PC-3 (cell line): Measurements from ENCODE around the gene ZCCHC8. TPM values are rescaled to one million over a fixed set of nuclear protein-coding genes. Genes with fewer than 3 reads are reported as not detected.
A peak's percentile ranks its signal among the peaks of the same experiment; 100 is the strongest.
"Not testable (repeated sequence)": the region's sequence is repeated elsewhere in the genome, so short reads cannot be mapped to it uniquely, and the experiment has no call there.

Experiments
- ATAC-seq: fragments of 200-7000 bp; cut with Tn5 transposase; 2 replicates; pipeline ENCODE4 v1.9.1; 2020; ENCODE audit warnings: mild to moderate bottlenecking, moderate library complexity
- BruUV-seq: library from RNA; stranded (reverse); fragments of 400-500 nt; replicated peaks from 2 replicates; lab custom pipeline; 2021; lab: Mats Ljungman, UMichigan
- CTCF ChIA-PET: fragments of 300-600 bp; sonication (Branson Sonifier 250); formaldehyde crosslinking; loops from one replicate; lab custom pipeline; 2022; ENCODE audit warnings: antibody characterized with exemption; lab: Charles Lee
- POLR2A ChIA-PET: fragments of 300-600 bp; sonication (Branson Sonifier 250); formaldehyde crosslinking; loops from one replicate; lab custom pipeline; 2022; ENCODE audit warnings: antibody characterized with exemption; ENCODE audit not compliant: unreplicated experiment; lab: Charles Lee
- DNase-seq: peaks from one replicate; pipeline ENCODE4 v3.0.0-alpha.2; 2015
- H2AFZ ChIP-seq: fragments of 300-600 bp; sonication (generic); 2 replicates; pipeline ENCODE4 v1.6.0; 2016; ENCODE audit warnings: antibody characterized with exemption, low read length
- H3F3A ChIP-seq: fragments of 300-600 bp; sonication (generic); one replicate; pipeline ENCODE4 v1.6.0; 2017; ENCODE audit warnings: antibody characterized with exemption, low read length, control low read depth, mild to moderate bottlenecking; ENCODE audit not compliant: unreplicated experiment
- H3K27ac ChIP-seq: fragments of 300-600 bp; sonication (generic); 2 replicates; pipeline ENCODE4 v1.5.1; 2016; ENCODE audit warnings: mild to moderate bottlenecking, low read length
- H3K27me3 ChIP-seq: fragments of 300-600 bp; sonication (generic); 2 replicates; pipeline ENCODE4 v1.6.1; 2016; ENCODE audit warnings: low read length, mixed read lengths
- H3K36me3 ChIP-seq: fragments of 300-600 bp; sonication (generic); 2 replicates; pipeline ENCODE4 v1.6.1; 2016; ENCODE audit warnings: low read depth, mixed run types, low read length, mixed read lengths
- H3K4me1 ChIP-seq: fragments of 300-600 bp; sonication (generic); 2 replicates; pipeline ENCODE4 v1.5.1; 2016; ENCODE audit warnings: low read length; ENCODE audit not compliant: insufficient read depth
- H3K4me2 ChIP-seq: fragments of 300-600 bp; sonication (generic); 2 replicates; pipeline ENCODE4 v1.6.0; 2016; ENCODE audit warnings: low read length
- H3K4me3 ChIP-seq: fragments of 300-600 bp; sonication (generic); 2 replicates; pipeline ENCODE4 v1.5.1; 2016; ENCODE audit warnings: mild to moderate bottlenecking, low read length, mixed read lengths
- H3K79me2 ChIP-seq: fragments of 300-600 bp; sonication (generic); 2 replicates; pipeline ENCODE4 v1.6.1; 2017; ENCODE audit warnings: low read length, mixed read lengths
- H3K9ac ChIP-seq: fragments of 300-600 bp; sonication (generic); 2 replicates; pipeline ENCODE4 v1.6.0; 2016; ENCODE audit warnings: mild to moderate bottlenecking, low read length
- H3K9me2 ChIP-seq: fragments of 300-600 bp; sonication (generic); replicated peaks from 2 replicates; pipeline ENCODE4 v1.6.1; 2016; ENCODE audit warnings: mixed run types, low read length, mixed read lengths
- H3K9me3 ChIP-seq: fragments of 300-600 bp; sonication (generic); 2 replicates; pipeline ENCODE4 v1.6.1; 2016; ENCODE audit warnings: low read length, mixed read lengths
- H4K20me1 ChIP-seq: fragments of 300-600 bp; sonication (generic); 2 replicates; pipeline ENCODE4 v1.6.1; 2016; ENCODE audit warnings: low read length, mixed read lengths
- EZH2 ChIP-seq: fragments of 300-600 bp; sonication (generic); IDR thresholded peaks from one replicate; pipeline ENCODE4 v1.6.1; 2017; ENCODE audit warnings: antibody characterized with exemption, mild to moderate bottlenecking, low read length; ENCODE audit not compliant: unreplicated experiment
- EZH2phosphoT487 ChIP-seq: fragments of 300-600 bp; sonication (generic); IDR thresholded peaks from 2 replicates; pipeline ENCODE4 v1.6.1; 2018; ENCODE audit warnings: mild to moderate bottlenecking, antibody characterized with exemption, low read length, borderline replicate concordance
- intact Hi-C: fragments of 100-400 bp; cut with micrococcal nuclease; formaldehyde crosslinking; loops from 2 replicates; pipeline ENCODE4 v1.9.0; 2023
- total RNA-seq: library from RNA; depleted of rRNA; stranded (reverse); fragments of >200 nt; gene quantifications from 2 replicates; pipeline ENCODE4 v1.2.3, GENCODE V29; 2014
- TF ChIP-seq, protein P1 (sequence below): fragments of 300-600 bp; sonication (generic); conservative IDR thresholded peaks from 2 replicates; pipeline ENCODE4 v1.5.1; 2017; ENCODE audit warnings: antibody characterized with exemption, low read depth, mild to moderate bottlenecking, low read length

Gene ZCCHC8
- total RNA-seq, 1 experiment from 2014 or later: 14.4 TPM

DNA sequence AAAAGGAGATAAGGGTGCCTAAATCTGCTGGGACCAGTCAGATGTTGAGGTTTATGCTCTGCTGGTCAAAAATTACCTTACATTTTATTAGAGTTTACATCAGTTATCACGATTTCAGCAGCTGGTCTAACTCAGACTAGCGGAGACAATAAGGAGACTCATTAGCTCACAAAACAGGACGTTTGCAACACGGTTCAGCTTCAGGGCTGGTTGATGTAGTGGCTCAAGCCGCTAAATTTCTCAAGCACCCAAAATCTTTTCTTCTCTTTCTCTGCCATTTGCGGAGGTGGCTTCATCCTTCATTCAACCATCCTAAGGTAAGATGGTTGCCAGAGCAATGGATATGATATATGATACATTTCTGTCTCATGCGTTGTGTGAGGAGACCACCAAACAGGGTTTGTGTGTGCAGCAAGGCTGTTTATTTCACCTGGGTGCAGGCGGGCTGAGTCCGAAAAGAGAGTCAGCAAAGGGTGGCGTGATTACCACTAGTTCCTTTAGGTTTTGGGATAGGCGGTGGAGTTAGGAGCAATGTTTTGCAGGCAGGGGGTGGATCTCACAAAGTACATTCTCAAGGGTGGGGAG is 47.9 kb downstream of the ZCCHC8 start:
- TF ChIP-seq EZH2phosphoT487 (no peak), EZH2 (no peak)
- TF ChIP-seq, protein P1, sequence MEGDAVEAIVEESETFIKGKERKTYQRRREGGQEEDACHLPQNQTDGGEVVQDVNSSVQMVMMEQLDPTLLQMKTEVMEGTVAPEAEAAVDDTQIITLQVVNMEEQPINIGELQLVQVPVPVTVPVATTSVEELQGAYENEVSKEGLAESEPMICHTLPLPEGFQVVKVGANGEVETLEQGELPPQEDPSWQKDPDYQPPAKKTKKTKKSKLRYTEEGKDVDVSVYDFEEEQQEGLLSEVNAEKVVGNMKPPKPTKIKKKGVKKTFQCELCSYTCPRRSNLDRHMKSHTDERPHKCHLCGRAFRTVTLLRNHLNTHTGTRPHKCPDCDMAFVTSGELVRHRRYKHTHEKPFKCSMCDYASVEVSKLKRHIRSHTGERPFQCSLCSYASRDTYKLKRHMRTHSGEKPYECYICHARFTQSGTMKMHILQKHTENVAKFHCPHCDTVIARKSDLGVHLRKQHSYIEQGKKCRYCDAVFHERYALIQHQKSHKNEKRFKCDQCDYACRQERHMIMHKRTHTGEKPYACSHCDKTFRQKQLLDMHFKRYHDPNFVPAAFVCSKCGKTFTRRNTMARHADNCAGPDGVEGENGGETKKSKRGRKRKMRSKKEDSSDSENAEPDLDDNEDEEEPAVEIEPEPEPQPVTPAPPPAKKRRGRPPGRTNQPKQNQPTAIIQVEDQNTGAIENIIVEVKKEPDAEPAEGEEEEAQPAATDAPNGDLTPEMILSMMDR: no peak
- Histone ChIP-seq H3K4me2 (no peak overlapping the region), H3K4me3 (no peak overlapping the region), H3K36me3 (no peaks in the 10 kb centered on the region), H2AFZ (no peak overlapping the region), H3K27ac (no peak overlapping the region), H3K27me3 (no peaks in the 10 kb centered on the region), H3K9me2 (no peaks in the 10 kb centered on the region), H3K4me1 (peaks cover 11% of the 10 kb centered on the region), H3K9ac (no peak overlapping the region), H4K20me1 (no peaks in the 10 kb centered on the region), H3F3A (no peaks in the 10 kb centered on the region), H3K79me2 (no peaks in the 10 kb centered on the region), H3K9me3 (no peaks in the 10 kb centered on the region)
- ChIA-PET CTCF (no interaction called here), POLR2A (no interaction called here)
- no TSS peak for BruUV-seq
- ATAC-seq (no peak), DNase-seq (no peak)
- intact Hi-C loops: no loop called here

DNA sequence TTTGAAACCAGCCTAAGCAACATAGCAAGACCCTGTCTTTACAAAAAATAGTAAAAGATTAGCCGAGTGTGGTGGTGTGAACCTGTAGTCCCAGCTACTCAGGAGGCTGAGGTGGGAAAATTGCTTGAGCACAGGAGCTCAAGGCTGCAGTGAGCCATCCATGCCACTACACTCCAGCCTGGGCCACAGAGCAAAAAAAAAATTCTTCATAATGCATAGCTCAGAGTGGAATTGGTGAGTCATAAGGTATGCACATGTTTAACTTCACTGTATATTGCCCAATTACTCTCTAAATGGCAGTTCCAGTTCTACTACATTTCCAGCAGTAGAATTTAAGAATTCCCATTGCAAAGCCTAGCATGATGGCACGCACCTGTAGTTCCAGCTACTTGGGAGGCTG is 51.4 kb downstream of the ZCCHC8 start:
- intact Hi-C loops: loop anchor here (1.0 kb wide), 2 partner anchors 22 to 49 kb away; no protein-coding TSS in a partner anchor
- Histone ChIP-seq H2AFZ (no peak overlapping the region), H3K9me2 (no peaks in the 10 kb centered on the region), H4K20me1 (no peaks in the 10 kb centered on the region), H3K9ac (no peak overlapping the region), H3F3A (no peaks in the 10 kb centered on the region), H3K4me2 (peak overlapping the region; percentile 38), H3K79me2 (no peaks in the 10 kb centered on the region), H3K27ac (peak overlapping the region; percentile 67), H3K4me1 (peaks cover 17% of the 10 kb centered on the region), H3K9me3 (no peaks in the 10 kb centered on the region), H3K27me3 (no peaks in the 10 kb centered on the region), H3K36me3 (no peaks in the 10 kb centered on the region), H3K4me3 (no peak overlapping the region)
- TF ChIP-seq EZH2 (no peak), EZH2phosphoT487 (no peak)
- TF ChIP-seq, protein P1: no peak
- CTCF ChIA-PET: interaction anchor here (0.6 to 1.0 kb wide), 5 partner anchors 10 to 68 kb away, joined by 3 to 18 read pairs (median 7); no protein-coding TSS in a partner anchor
- DNase-seq: peak; percentile 99
- BruUV-seq: no TSS peak
- POLR2A ChIA-PET: interaction anchor here (0.6 to 0.7 kb wide), 2 partner anchors 22 to 78 kb away, joined by 3 to 5 read pairs; no protein-coding TSS in a partner anchor
- peak; percentile 98 for ATAC-seq

DNA sequence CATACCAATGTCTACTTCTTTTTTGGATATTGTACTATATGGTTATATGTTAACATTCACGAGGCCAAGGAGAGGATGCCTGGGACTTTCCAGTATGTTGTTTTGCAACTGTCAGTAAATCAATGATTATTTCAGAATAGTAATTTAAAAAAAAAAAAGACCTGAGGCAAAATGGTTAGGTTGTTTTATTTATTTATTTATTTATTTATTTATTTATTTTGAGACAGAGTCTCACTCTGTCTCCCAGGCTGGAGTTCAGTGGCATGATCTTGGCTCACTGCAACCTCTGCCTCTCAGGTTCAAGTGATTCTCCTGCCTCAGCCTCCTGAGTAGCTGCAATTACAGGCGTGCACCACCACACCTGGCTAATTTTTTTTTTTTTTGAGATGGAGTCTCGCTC is 52.9 kb downstream of the ZCCHC8 start:
- H3K79me2 ChIP-seq, H3K27ac ChIP-seq, BruUV-seq, ATAC-seq, H4K20me1 ChIP-seq, H3K36me3 ChIP-seq, H3K9ac ChIP-seq, H3K9me3 ChIP-seq, DNase-seq, H3F3A ChIP-seq, H3K4me2 ChIP-seq, H2AFZ ChIP-seq, H3K27me3 ChIP-seq, H3K4me3 ChIP-seq, CTCF ChIA-PET, POLR2A ChIA-PET, intact Hi-C loops, H3K9me2 ChIP-seq: not testable (repeated sequence)
- peaks cover 17% of the 10 kb centered on the region for H3K4me1 ChIP-seq

GRCh38 chr12:122446390-122446789 is 54.3 kb downstream of the ZCCHC8 start:
- H3K9me3 ChIP-seq, CTCF ChIA-PET, H3K79me2 ChIP-seq, H3K4me2 ChIP-seq, H3F3A ChIP-seq, POLR2A ChIA-PET, H4K20me1 ChIP-seq, H3K27me3 ChIP-seq, BruUV-seq, ATAC-seq, H2AFZ ChIP-seq, H3K4me3 ChIP-seq, H3K9ac ChIP-seq, intact Hi-C loops, DNase-seq, H3K9me2 ChIP-seq, H3K27ac ChIP-seq, H3K36me3 ChIP-seq: not testable (repeated sequence)
- H3K4me1 ChIP-seq: peaks cover 17% of the 10 kb centered on the region

- H3K9ac ChIP-seq, H3K36me3 ChIP-seq, H3K27me3 ChIP-seq, H3K4me1 ChIP-seq, H3K9me3 ChIP-seq, H3K27ac ChIP-seq, CTCF ChIA-PET, intact Hi-C loops, H3K4me2 ChIP-seq, H4K20me1 ChIP-seq, H3K79me2 ChIP-seq, POLR2A ChIA-PET, H3K9me2 ChIP-seq, BruUV-seq, H2AFZ ChIP-seq, H3K4me3 ChIP-seq, DNase-seq, H3F3A ChIP-seq, ATAC-seq: not testable (repeated sequence)
Measured at GRCh38 chr12:122444071-122444470, 56.7 kb downstream of the ZCCHC8 start.
